Smooth muscle cell (in vitro differentiated cells): ENCODE data around the gene CNTNAP2. TPM values are rescaled to one million over a fixed set of nuclear protein-coding genes. Genes with fewer than 3 reads are reported as not detected.

Source experiments
- DNase-seq: peaks from one replicate; lab custom pipeline; 2025; ENCODE audit not compliant: unreplicated experiment; lab: John Stamatoyannopoulos, UW
- H2AFZ ChIP-seq: fragments of 200-600 bp; sonication (generic); 2 replicates; pipeline ENCODE4 v1.6.0; 2016; ENCODE audit warnings: antibody characterized with exemption, low read depth, mild to moderate bottlenecking
- H3F3A ChIP-seq: fragments of 200-600 bp; sonication (generic); 2 replicates; pipeline ENCODE4 v1.6.0; 2017; ENCODE audit warnings: antibody characterized with exemption, low read depth
- H3K27ac ChIP-seq: fragments of 200-600 bp; sonication (generic); 2 replicates; pipeline ENCODE4 v1.5.1; 2016; ENCODE audit warnings: low read depth, mild to moderate bottlenecking
- H3K27me3 ChIP-seq: fragments of 200-600 bp; sonication (generic); 2 replicates; pipeline ENCODE4 v1.6.1; 2016; ENCODE audit warnings: low read depth, mild to moderate bottlenecking
- H3K36me3 ChIP-seq: fragments of 200-600 bp; sonication (generic); 2 replicates; pipeline ENCODE4 v1.5.1; 2016; ENCODE audit warnings: low read depth
- H3K4me1 ChIP-seq: fragments of 200-600 bp; sonication (generic); 2 replicates; pipeline ENCODE4 v1.5.1; 2016; ENCODE audit warnings: low read depth
- H3K4me2 ChIP-seq: fragments of 200-600 bp; sonication (generic); 2 replicates; pipeline ENCODE4 v1.6.0; 2016; ENCODE audit warnings: mild to moderate bottlenecking
- H3K4me3 ChIP-seq: fragments of 200-600 bp; sonication (generic); 2 replicates; pipeline ENCODE4 v1.5.1; 2016; ENCODE audit warnings: mild to moderate bottlenecking
- H3K79me2 ChIP-seq: fragments of 200-600 bp; sonication (generic); 2 replicates; pipeline ENCODE4 v1.6.0; 2016; ENCODE audit warnings: low read depth, mild to moderate bottlenecking
- H3K9ac ChIP-seq: fragments of 200-600 bp; sonication (generic); 2 replicates; pipeline ENCODE4 v1.6.0; 2016; ENCODE audit warnings: low read depth
- H3K9me3 ChIP-seq: fragments of 200-600 bp; sonication (generic); replicated peaks from 2 replicates; pipeline ENCODE4 v1.5.1; 2016; ENCODE audit warnings: low read depth
- H4K20me1 ChIP-seq: fragments of 200-600 bp; sonication (generic); 2 replicates; pipeline ENCODE4 v1.6.0; 2016; ENCODE audit warnings: low read depth
- CTCF ChIP-seq: fragments of 200-600 bp; sonication (generic); IDR thresholded peaks from 2 replicates; pipeline ENCODE4 v1.5.1; 2017; ENCODE audit warnings: borderline replicate concordance, mild to moderate bottlenecking, antibody characterized with exemption; ENCODE audit not compliant: insufficient read depth, poor library complexity, severe bottlenecking
- WGBS: methylation state at CpG from one replicate; pipeline ENCODE4 v1.1.7; 2016; ENCODE audit warnings: low lambda C conversion rate; 5-methylcytosine and 5-hydroxymethylcytosine counted together
- polyA plus RNA-seq: library from polyadenylated mRNA; unstranded; fragments of >200 nt; fragmentation: Nextera tagmentation; extraction: Ambion mirVana; gene quantifications from 2 replicates; pipeline ENCODE4 v1.2.1, GENCODE V29; 2016
- total RNA-seq: library from RNA; depleted of rRNA; stranded (reverse); fragments of >200 nt; gene quantifications from 2 replicates; pipeline ENCODE4 v1.2.3, GENCODE V29; 2014

CNTNAP2 gene
- total and polyA plus RNA-seq, 2 experiments from 2014 or later = 1.7 to 9.0 TPM

GRCh38 chr7:147400221-147400689, 1283.7 kb downstream of the CNTNAP2 start:
- H3K4me3 ChIP-seq = no peak overlapping the region
- no peaks in the 10 kb centered on the region for H3F3A ChIP-seq
- 74% methylated on average over 3 of the region's 3 CpGs for WGBS
- H3K9me3 ChIP-seq = no peaks in the 10 kb centered on the region
- no peak for TF ChIP-seq CTCF
- peak overlapping the region; percentile 31 for H2AFZ ChIP-seq
- no peak overlapping the region for H3K9ac ChIP-seq
- no peaks in the 10 kb centered on the region for H3K79me2 ChIP-seq
- H3K27me3 ChIP-seq = no peaks in the 10 kb centered on the region
- no peaks in the 10 kb centered on the region for H3K36me3 ChIP-seq
- no peak overlapping the region for H3K27ac ChIP-seq
- no peaks in the 10 kb centered on the region for H4K20me1 ChIP-seq
- H3K4me1 ChIP-seq = no peaks in the 10 kb centered on the region
- peak overlapping the region; percentile 13 for H3K4me2 ChIP-seq
- no peak for DNase-seq

- H3K9ac ChIP-seq = no peak overlapping the region
- no peak overlapping the region for H3K27ac ChIP-seq
- no peak overlapping the region for H3K4me3 ChIP-seq
- 96% methylated on average over 1 of the region's 1 CpG for WGBS
- H2AFZ ChIP-seq = peak overlapping the region; percentile 31
- no peaks in the 10 kb centered on the region for H3K79me2 ChIP-seq
- no peaks in the 10 kb centered on the region for H3K9me3 ChIP-seq
- no peaks in the 10 kb centered on the region for H3K27me3 ChIP-seq
- DNase-seq = no peak
- no peaks in the 10 kb centered on the region for H4K20me1 ChIP-seq
- no peaks in the 10 kb centered on the region for H3K4me1 ChIP-seq
- no peak for TF ChIP-seq CTCF
- H3K4me2 ChIP-seq = peak overlapping the region; percentile 13
- H3K36me3 ChIP-seq = no peaks in the 10 kb centered on the region
- H3F3A ChIP-seq = no peaks in the 10 kb centered on the region
Measured at GRCh38 chr7:147400925-147401324, 1284.3 kb downstream of the CNTNAP2 start.

- H2AFZ ChIP-seq = no peak overlapping the region
- H4K20me1 ChIP-seq = no peaks in the 10 kb centered on the region
- no peaks in the 10 kb centered on the region for H3K4me1 ChIP-seq
- no peaks in the 10 kb centered on the region for H3K36me3 ChIP-seq
- no peaks in the 10 kb centered on the region for H3F3A ChIP-seq
- no peaks in the 10 kb centered on the region for H3K9me3 ChIP-seq
- WGBS = 87% methylated on average over 4 of the region's 4 CpGs
- TF ChIP-seq CTCF = no peak
- no peak overlapping the region for H3K4me2 ChIP-seq
- no peaks in the 10 kb centered on the region for H3K27me3 ChIP-seq
- no peak overlapping the region for H3K4me3 ChIP-seq
- H3K9ac ChIP-seq = no peak overlapping the region
- DNase-seq = no peak
- no peaks in the 10 kb centered on the region for H3K79me2 ChIP-seq
- H3K27ac ChIP-seq = no peak overlapping the region
Measured at GRCh38 chr7:147405621-147406020, 1289.0 kb downstream of the CNTNAP2 start.

- H3K4me2 ChIP-seq = no peak overlapping the region
- DNase-seq = no peak
- H2AFZ ChIP-seq = no peak overlapping the region
Measured at GRCh38 chr7:147406521-147407135, 1290.0 kb downstream of the CNTNAP2 start.

More at GRCh38 chr7:147406521-147407135, 1290.0 kb downstream of the CNTNAP2 start:
- no peaks in the 10 kb centered on the region for H3K27me3 ChIP-seq
- no peaks in the 10 kb centered on the region for H3K79me2 ChIP-seq
- H3K4me3 ChIP-seq = no peak overlapping the region
- no peaks in the 10 kb centered on the region for H3K36me3 ChIP-seq
- no peak overlapping the region for H3K9ac ChIP-seq
- H3K9me3 ChIP-seq = no peaks in the 10 kb centered on the region
- peaks cover 2% of the 10 kb centered on the region for H3K4me1 ChIP-seq
- H3K27ac ChIP-seq = no peak overlapping the region
- no peaks in the 10 kb centered on the region for H4K20me1 ChIP-seq
- H3F3A ChIP-seq = no peaks in the 10 kb centered on the region
- 59% methylated on average over 3 of the region's 3 CpGs for WGBS
- no peak for TF ChIP-seq CTCF
